Pulmonary artery endothelial cell (primary cell): Measurements from ENCODE around the gene TMEM88. TPM values are rescaled to one million over a fixed set of nuclear protein-coding genes. Genes with fewer than 3 reads are reported as not detected.

Source experiments
- DNase-seq: peaks from one replicate; pipeline ENCODE4 v3.0.0-alpha.2; 2011; ENCODE audit warnings: low read depth, low spot score
- total RNA-seq: library from RNA; depleted of rRNA; stranded (reverse); fragments of >200 nt; gene quantifications from 2 replicates; pipeline ENCODE4 v1.2.3, GENCODE V29; 2014

The TMEM88 gene
- total RNA-seq, 1 donor from 2014 or later = 5.8 TPM

- DNase-seq = peak; percentile 78
These were observed 11.2 kb upstream of the TMEM88 start for GRCh38 chr17:7843536-7844291.

- DNase-seq = peak; percentile 87
These were observed 10.3 kb upstream of the TMEM88 start for GRCh38 chr17:7844292-7845154.

DNA sequence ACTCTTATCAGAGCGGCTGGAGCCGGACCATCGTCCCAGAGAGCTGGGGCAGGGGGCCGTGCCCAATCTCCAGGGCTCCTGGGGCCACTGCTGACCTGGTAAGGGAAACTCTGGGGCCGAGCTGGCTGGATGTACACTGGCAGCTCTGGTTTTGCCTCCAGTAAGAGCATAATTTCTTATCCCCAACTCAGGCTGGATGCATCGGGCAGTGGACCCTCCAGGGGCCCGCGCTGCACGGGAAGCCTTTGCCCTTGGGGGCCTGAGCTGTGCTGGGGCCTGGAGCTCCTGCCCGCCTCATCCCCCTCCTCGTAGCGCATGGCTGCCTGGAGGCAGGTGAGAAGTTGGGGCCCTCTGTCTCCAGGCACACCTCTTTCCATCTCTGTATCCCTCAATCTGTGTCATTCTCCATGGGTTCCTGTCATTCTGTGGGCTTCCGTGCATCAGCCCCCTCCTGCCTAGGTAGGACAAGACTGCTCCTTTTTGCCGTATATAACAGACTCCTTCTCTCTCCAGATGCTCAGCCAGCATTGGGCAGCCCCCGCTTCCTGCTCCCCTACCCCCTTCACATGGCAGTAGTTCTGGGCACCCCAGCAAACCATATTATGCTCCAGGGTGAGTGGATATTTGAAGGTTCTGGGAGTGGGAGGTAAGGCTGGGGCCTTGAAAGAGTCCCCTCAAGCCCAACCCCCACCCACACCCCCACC, 9.4 kb upstream of the TMEM88 start:
- no peak for DNase-seq

- no peak for DNase-seq
These were observed 8.7 kb upstream of the TMEM88 start for GRCh38 chr17:7846063-7846735.

GRCh38 chr17:7846765-7847661, 7.9 kb upstream of the TMEM88 start:
- no peak for DNase-seq

- no peak for DNase-seq
These were observed 6.7 kb upstream of the TMEM88 start for GRCh38 chr17:7848131-7848579.

DNA sequence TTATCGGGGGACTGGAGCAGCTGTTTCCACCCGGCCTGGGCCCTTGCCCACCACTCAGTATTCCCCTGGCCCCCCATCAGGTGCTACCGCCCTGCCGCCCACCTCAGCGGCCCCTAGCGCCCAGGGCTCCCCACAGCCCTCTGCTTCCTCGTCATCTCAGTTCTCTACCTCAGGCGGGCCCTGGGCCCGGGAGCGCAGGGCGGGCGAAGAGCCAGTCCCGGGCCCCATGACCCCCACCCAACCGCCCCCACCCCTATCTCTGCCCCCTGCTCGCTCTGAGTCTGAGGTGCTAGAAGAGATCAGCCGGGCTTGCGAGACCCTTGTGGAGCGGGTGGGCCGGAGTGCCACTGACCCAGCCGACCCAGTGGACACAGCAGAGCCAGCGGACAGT, 6.1 kb upstream of the TMEM88 start:
- DNase-seq = no peak

GRCh38 chr17:7849130-7849750, 5.6 kb upstream of the TMEM88 start:
- DNase-seq = no peak

DNA sequence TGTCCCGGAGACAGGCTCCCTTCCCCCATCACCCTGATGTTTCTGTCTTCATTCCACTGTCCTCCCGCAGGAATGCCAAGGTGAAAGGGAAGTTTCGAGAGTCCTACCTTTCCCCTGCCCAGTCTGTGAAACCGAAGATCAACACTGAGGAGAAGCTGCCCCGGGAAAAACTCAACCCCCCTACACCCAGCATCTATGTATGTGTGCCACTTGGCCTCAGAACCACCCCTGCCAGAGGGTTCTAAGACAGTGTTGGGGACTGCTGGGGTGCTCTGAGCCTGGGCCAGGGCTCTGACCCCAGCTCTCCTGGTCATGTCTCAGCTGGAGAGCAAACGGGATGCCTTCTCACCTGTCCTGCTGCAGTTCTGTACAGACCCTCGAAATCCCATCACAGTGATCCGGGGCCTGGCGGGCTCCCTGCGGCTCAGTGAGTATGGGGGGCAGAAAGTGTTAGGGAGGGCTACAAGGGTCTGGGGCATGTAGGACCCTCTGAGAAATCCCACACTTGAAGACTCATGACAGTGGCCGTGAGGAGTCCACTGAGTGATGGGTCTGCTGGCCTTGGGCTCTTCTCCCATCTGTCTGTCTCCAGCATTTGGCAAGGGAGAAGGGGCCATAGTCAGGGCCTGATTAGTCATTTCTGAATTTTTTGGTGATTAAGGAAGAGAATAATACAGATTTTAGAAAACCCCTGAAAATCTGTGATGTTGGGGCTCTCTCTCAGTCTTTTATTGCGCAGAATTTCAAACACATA, 4.9 kb upstream of the TMEM88 start:
- no peak for DNase-seq

GRCh38 chr17:7850701-7851437, 4.0 kb upstream of the TMEM88 start:
- no peak for DNase-seq

DNA sequence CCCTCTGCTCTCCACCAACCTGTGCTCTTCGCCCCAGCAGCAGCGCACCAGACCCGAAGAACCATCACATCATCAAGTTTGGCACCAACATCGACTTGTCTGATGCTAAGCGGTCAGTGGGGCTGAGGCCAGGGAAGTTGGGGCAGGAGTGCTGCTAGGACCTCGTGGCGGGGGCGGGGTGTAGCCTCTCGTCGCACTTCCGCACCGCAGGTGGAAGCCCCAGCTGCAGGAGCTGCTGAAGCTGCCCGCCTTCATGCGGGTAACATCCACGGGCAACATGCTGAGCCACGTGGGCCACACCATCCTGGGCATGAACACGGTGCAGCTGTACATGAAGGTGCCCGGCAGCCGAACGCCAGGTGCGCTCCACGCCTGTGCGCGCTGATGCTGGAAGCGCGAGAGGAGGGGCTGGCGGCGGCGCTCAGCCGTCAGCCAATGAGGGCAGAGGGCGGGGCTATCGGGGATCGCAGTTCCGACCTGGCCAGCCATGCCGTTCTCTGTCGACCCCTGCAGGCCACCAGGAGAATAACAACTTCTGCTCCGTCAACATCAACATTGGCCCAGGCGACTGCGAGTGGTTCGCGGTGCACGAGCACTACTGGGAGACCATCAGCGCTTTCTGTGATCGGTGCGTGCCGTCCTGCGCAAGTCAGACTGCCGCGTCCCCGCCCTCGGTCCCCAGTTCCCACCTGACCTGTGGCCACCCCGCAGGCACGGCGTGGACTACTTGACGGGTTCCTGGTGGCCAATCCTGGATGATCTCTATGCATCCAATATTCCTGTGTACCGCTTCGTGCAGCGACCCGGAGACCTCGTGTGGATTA, 3.2 kb upstream of the TMEM88 start:
- DNase-seq = no peak

- no peak for DNase-seq
These were observed 2.6 kb upstream of the TMEM88 start for GRCh38 chr17:7852262-7852670.

DNA sequence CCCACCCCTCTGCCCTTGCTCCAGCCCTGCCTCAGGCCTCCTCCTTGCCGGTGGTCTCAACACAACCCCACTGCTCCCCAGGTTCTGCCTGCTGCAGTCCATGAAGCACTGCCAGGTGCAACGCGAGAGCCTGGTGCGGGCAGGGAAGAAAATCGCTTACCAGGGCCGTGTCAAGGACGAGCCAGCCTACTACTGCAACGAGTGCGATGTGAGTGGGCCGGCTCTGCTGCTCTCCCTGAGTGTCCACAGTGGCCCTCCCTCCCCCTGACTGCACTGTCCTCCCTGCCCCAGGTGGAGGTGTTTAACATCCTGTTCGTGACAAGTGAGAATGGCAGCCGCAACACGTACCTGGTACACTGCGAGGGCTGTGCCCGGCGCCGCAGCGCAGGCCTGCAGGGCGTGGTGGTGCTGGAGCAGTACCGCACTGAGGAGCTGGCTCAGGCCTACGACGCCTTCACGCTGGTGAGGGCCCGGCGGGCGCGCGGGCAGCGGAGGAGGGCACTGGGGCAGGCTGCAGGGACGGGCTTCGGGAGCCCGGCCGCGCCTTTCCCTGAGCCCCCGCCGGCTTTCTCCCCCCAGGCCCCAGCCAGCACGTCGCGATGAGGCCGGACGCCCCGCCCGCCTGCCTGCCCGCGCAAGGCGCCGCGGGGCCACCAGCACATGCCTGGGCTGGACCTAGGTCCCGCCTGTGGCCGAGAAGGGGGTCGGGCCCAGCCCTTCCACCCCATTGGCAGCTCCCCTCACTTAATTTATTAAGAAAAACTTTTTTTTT, 1.8 kb upstream of the TMEM88 start:
- no peak for DNase-seq

DNA sequence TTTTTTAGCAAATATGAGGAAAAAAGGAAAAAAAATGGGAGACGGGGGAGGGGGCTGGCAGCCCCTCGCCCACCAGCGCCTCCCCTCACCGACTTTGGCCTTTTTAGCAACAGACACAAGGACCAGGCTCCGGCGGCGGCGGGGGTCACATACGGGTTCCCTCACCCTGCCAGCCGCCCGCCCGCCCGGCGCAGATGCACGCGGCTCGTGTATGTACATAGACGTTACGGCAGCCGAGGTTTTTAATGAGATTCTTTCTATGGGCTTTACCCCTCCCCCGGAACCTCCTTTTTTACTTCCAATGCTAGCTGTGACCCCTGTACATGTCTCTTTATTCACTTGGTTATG, 1.2 kb upstream of the TMEM88 start:
- no peak for DNase-seq

DNA sequence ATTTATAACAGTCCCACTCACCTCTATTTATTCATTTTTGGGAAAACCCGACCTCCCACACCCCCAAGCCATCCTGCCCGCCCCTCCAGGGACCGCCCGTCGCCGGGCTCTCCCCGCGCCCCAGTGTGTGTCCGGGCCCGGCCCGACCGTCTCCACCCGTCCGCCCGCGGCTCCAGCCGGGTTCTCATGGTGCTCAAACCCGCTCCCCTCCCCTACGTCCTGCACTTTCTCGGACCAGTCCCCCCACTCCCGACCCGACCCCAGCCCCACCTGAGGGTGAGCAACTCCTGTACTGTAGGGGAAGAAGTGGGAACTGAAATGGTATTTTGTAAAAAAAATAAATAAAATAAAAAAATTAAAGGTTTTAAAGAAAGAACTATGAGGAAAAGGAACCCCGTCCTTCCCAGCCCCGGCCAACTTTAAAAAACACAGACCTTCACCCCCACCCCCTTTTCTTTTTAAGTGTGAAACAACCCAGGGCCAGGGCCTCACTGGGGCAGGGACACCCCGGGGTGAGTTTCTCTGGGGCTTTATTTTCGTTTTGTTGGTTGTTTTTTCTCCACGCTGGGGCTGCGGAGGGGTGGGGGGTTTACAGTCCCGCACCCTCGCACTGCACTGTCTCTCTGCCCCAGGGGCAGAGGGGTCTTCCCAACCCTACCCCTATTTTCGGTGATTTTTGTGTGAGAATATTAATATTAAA, 638 bp upstream of the TMEM88 start:
- no peak for DNase-seq

- no peak for DNase-seq
These were observed 769 bp downstream of the TMEM88 start for GRCh38 chr17:7855660-7856010.
